CD14-positive monocyte (primary cell): Measurements from ENCODE around the gene RPUSD3. TPM values are rescaled to one million over a fixed set of nuclear protein-coding genes. Genes with fewer than 3 reads are reported as not detected.

Source experiments
- DNase-seq, 3 donors: peaks; one replicate each; pipeline ENCODE4 v3.0.0-alpha.2; 2011 to 2022
- H2AFZ ChIP-seq: 2 replicates; pipeline ENCODE4 v1.6.0; 2012; ENCODE audit warnings: mild to moderate bottlenecking, low read depth, low read length, inconsistent platforms; ENCODE audit not compliant: insufficient read depth, poor library complexity, severe bottlenecking
- H3K27ac ChIP-seq, 2 donors: 1 replicate in 1 of 2; 2 replicates in 1 of 2; pipeline ENCODE4 v1.5.1; 2012 to 2013; ENCODE audit warnings: low read length in 2 of 2, control low read depth in 1 of 2, inconsistent platforms in 1 of 2, low read depth in 1 of 2, mild to moderate bottlenecking in 1 of 2
- H3K27me3 ChIP-seq, 2 donors: one replicate each; pipeline versions ENCODE4 v1.6.0 to v1.6.1; 2011 to 2013; ENCODE audit warnings: low read length in 2 of 2; ENCODE audit not compliant: control insufficient read depth in 2 of 2, insufficient read depth in 2 of 2
- H3K36me3 ChIP-seq, 2 donors: replicated peaks in 1 of 2; 1 replicate in 1 of 2; 2 replicates in 1 of 2; pipeline versions ENCODE4 v1.5.1 to v1.6.1; 2012 to 2013; ENCODE audit warnings: low read length in 2 of 2, control low read depth in 1 of 2, inconsistent platforms in 1 of 2, mild to moderate bottlenecking in 1 of 2; ENCODE audit not compliant: insufficient read depth in 2 of 2, control insufficient read depth in 1 of 2
- H3K4me1 ChIP-seq, 2 donors: 1 replicate in 1 of 2; 2 replicates in 1 of 2; pipeline versions ENCODE4 v1.5.1 to v1.6.1; 2012 to 2013; ENCODE audit warnings: low read length in 2 of 2, control low read depth in 1 of 2, inconsistent platforms in 1 of 2, mild to moderate bottlenecking in 1 of 2, moderate library complexity in 1 of 2; ENCODE audit not compliant: insufficient read depth in 2 of 2, control insufficient read depth in 1 of 2
- H3K4me2 ChIP-seq: replicated peaks from 2 replicates; pipeline ENCODE3; 2012; ENCODE audit warnings: low read length, moderate library complexity, mild to moderate bottlenecking; ENCODE audit not compliant: poor library complexity, severe bottlenecking; ENCODE audit errors: extremely low read depth
- H3K4me3 ChIP-seq, 3 experiments: fragments of 200-600 bp in 1 of 3; sonication (generic) in 1 of 3; replicated peaks in 1 of 3; 1 replicate in 2 of 3; 2 replicates in 1 of 3; pipeline ENCODE4 v1.5.1; 2011 to 2013; ENCODE audit warnings: low read length in 3 of 3, mild to moderate bottlenecking in 3 of 3, control low read depth in 2 of 3, low read depth in 2 of 3, inconsistent platforms in 1 of 3, moderate library complexity in 1 of 3
- H3K79me2 ChIP-seq: 2 replicates; pipeline ENCODE4 v1.6.0; 2012; ENCODE audit warnings: mild to moderate bottlenecking, control low read depth, inconsistent platforms, low read length, moderate library complexity; ENCODE audit not compliant: insufficient read depth
- H3K9ac ChIP-seq: 2 replicates; pipeline ENCODE4 v1.6.0; 2017; ENCODE audit warnings: low read length, mild to moderate bottlenecking; ENCODE audit not compliant: insufficient read depth, poor library complexity, severe bottlenecking
- H3K9me3 ChIP-seq, 2 donors: replicated peaks in 1 of 2; 1 replicate in 1 of 2; 2 replicates in 1 of 2; pipeline versions ENCODE4 v1.5.1 to v1.6.1; 2012 to 2013; ENCODE audit warnings: low read length in 2 of 2, control low read depth in 1 of 2; ENCODE audit not compliant: control insufficient read depth in 1 of 2, insufficient read depth in 1 of 2
- H4K20me1 ChIP-seq: 2 replicates; pipeline ENCODE4 v1.6.0; 2012; ENCODE audit warnings: mild to moderate bottlenecking, low read length, control low read depth, moderate library complexity; ENCODE audit not compliant: insufficient read depth
- H3K27ac Mint-ChIP-seq, 7 donors: one replicate each; pipeline ENCODE4 v1.8.0; 2020; ENCODE audit warnings: mild to moderate bottlenecking in 7 of 7, mixed read lengths in 7 of 7, moderate library complexity in 6 of 7, inconsistent platforms in 2 of 7
- H3K27me3 Mint-ChIP-seq, 3 donors: one replicate each; pipeline ENCODE4 v1.8.0; 2021 to 2022; ENCODE audit warnings: low read depth in 3 of 3, mild to moderate bottlenecking in 3 of 3, mixed read lengths in 3 of 3, moderate library complexity in 3 of 3, inconsistent platforms in 1 of 3
- H3K36me3 Mint-ChIP-seq, 2 donors: one replicate each; pipeline ENCODE4 v1.8.0; 2020; ENCODE audit warnings: mixed read lengths in 2 of 2, inconsistent platforms in 1 of 2, mild to moderate bottlenecking in 1 of 2
- H3K4me1 Mint-ChIP-seq: one replicate; pipeline ENCODE4 v1.8.0; 2020; ENCODE audit warnings: mild to moderate bottlenecking, mixed read lengths
- H3K4me3 Mint-ChIP-seq, 2 donors: one replicate each; pipeline ENCODE4 v1.8.0; 2020; ENCODE audit warnings: mild to moderate bottlenecking in 2 of 2, mixed read lengths in 2 of 2, moderate library complexity in 1 of 2
- H3K9me3 Mint-ChIP-seq, 7 donors: one replicate each; pipeline ENCODE4 v1.8.0; 2020 to 2022; ENCODE audit warnings: mixed read lengths in 7 of 7, mild to moderate bottlenecking in 6 of 7, moderate library complexity in 6 of 7, inconsistent platforms in 2 of 7
- WGBS: methylation state at CpG from one replicate; pipeline ENCODE4 v1.1.5; 2013; ENCODE audit warnings: missing lambda C conversion rate; ENCODE audit not compliant: insufficient coverage; 5-methylcytosine and 5-hydroxymethylcytosine counted together
- intact Hi-C, 2 donors: fragments of 100-400 bp; cut with micrococcal nuclease; formaldehyde crosslinking; loops; one replicate each; pipeline versions ENCODE4 v1.15.0 to v1.15.1; 2023
- polyA minus RNA-seq: library from RNA; depleted of rRNA, polyadenylated mRNA; stranded (reverse); fragments of >200 nt; gene quantifications from 2 replicates; pipeline ENCODE4 v1.2.3, GENCODE V29; 2012
- polyA plus RNA-seq, 3 donors: library from polyadenylated mRNA; depleted of rRNA in 1 of 3; unstranded in 2 of 3; stranded (reverse) in 1 of 3; fragments of 300-500 nt in 2 of 3; fragments of >200 nt in 1 of 3; fragmentation: Illumina TruSeq in 2 of 3; gene quantifications; 1 replicate in 2 of 3; 2 replicates in 1 of 3; pipeline ENCODE4 v1.2.3, GENCODE V29; 2012 to 2021
- total RNA-seq, 12 experiments: library from RNA in 1 of 12; stranded (reverse) in 1 of 12; fragments of 120-200 nt in 1 of 12; gene quantifications; one replicate each; pipeline ENCODE4 v1.2.4 and lab custom pipeline; 2013 to 2026; ENCODE audit warnings: mixed read lengths in 6 of 12, inconsistent platforms in 1 of 12
- TF ChIP-seq, protein P1 (sequence below): fragments of 200-600 bp; IDR thresholded peaks from one replicate; pipeline ENCODE4 v1.8.0; 2022; ENCODE audit warnings: antibody characterized with exemption, mild to moderate bottlenecking

RPUSD3 gene, protein sequence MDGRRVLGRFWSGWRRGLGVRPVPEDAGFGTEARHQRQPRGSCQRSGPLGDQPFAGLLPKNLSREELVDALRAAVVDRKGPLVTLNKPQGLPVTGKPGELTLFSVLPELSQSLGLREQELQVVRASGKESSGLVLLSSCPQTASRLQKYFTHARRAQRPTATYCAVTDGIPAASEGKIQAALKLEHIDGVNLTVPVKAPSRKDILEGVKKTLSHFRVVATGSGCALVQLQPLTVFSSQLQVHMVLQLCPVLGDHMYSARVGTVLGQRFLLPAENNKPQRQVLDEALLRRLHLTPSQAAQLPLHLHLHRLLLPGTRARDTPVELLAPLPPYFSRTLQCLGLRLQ
- 23.6 TPM for total RNA-seq (2013)
- polyA plus RNA-seq (10 to 100 TPM; 42.6 to 51.5 (median 43.4) TPM), polyA minus RNA-seq (15.4 and 20.2 TPM in 2 replicates), total RNA-seq (lab: John Stamatoyannopoulos, UW) (1.6 to 11.0 (median 6.7) reads per million in 11 experiments)

DNA sequence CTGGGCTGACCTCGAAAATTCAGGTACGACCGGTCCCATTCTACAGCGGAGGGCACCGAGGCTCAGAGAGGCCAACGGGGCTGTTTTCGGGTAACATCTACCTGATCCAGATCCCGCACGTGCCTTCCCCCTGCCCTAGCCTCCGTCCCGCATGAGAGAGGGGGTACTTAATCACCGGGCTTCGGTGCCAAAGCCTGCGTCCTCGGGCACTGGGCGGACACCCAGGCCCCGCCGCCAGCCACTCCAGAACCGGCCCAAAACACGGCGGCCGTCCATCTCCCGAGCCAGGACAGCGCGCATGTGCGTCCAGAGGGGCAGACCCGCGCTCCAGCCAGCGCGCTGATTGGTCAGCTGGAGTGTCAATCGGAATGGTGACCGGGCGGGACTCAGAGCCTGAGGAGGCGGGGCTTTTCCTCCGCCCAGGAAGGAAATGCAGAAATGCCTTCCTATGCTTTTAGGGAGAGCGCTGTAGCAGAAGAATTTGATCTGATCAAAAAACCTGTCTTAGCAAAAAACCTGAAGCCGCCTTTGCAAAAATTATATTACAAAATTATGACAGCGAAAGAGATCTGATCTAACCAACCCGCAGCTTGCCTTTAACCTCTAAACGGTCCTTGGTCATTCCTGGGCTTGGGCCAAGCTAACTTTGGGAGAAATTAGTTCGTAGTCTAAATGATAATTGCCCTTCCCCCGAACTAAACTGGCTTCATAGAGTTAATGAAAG lies at the start of gene RPUSD3:
TSS of gene RPUSD3 (minus strand) at position 294 of the 724 bp plus-strand sequence. CDS start at position 276, 18 bp downstream.
- Mint-ChIP-seq H3K4me1 (peaks cover 28% of the 10 kb centered on the region), H3K36me3 (peaks cover 31 to 33% of the 10 kb centered on the region in 2 donors), H3K27ac (peak within 1 kb of the TSS; percentile 79 to 91 (median 88)), H3K27me3 (peaks cover 0 to 5% (median 0%) of the 10 kb centered on the region in 3 donors), H3K9me3 (peaks cover 0 to 3% (median 0%) of the 10 kb centered on the region in 7 donors), H3K4me3 (peak within 1 kb of the TSS; percentile 98)
- Histone ChIP-seq H4K20me1 (no peaks in the 10 kb centered on the region), H3K27ac (peak within 1 kb of the TSS; percentile 6 to 76), H3K4me3 (peak within 1 kb of the TSS; percentile 60 to 98 (median 86)), H3K9me3 (no peaks in the 10 kb centered on the region), H3K36me3 (peaks cover 26 to 34% of the 10 kb centered on the region in 2 donors), H2AFZ (peak within 1 kb of the TSS; percentile 97), H3K27me3 (no peaks in the 10 kb centered on the region), H3K79me2 (peaks cover 10% of the 10 kb centered on the region), H3K4me1 (peaks cover 23 to 24% of the 10 kb centered on the region in 2 donors), H3K9ac (peak within 1 kb of the TSS; percentile 73), H3K4me2 (peak within 1 kb of the TSS; percentile 99)
- peak; percentile 95 to 96 (median 95) for DNase-seq
- under 1% methylated on average over 36 of the region's 42 CpGs for WGBS
- intact Hi-C loops, result loop anchor here (5.0 to 10.0 kb wide), 2 partner anchors 49 to 52 kb away; partner anchors contain the start of genes ARPC4 (in 2 of the 2) and TADA3 (in 2 of the 2)
- TF ChIP-seq, protein P1, sequence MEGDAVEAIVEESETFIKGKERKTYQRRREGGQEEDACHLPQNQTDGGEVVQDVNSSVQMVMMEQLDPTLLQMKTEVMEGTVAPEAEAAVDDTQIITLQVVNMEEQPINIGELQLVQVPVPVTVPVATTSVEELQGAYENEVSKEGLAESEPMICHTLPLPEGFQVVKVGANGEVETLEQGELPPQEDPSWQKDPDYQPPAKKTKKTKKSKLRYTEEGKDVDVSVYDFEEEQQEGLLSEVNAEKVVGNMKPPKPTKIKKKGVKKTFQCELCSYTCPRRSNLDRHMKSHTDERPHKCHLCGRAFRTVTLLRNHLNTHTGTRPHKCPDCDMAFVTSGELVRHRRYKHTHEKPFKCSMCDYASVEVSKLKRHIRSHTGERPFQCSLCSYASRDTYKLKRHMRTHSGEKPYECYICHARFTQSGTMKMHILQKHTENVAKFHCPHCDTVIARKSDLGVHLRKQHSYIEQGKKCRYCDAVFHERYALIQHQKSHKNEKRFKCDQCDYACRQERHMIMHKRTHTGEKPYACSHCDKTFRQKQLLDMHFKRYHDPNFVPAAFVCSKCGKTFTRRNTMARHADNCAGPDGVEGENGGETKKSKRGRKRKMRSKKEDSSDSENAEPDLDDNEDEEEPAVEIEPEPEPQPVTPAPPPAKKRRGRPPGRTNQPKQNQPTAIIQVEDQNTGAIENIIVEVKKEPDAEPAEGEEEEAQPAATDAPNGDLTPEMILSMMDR, result no peak

DNA sequence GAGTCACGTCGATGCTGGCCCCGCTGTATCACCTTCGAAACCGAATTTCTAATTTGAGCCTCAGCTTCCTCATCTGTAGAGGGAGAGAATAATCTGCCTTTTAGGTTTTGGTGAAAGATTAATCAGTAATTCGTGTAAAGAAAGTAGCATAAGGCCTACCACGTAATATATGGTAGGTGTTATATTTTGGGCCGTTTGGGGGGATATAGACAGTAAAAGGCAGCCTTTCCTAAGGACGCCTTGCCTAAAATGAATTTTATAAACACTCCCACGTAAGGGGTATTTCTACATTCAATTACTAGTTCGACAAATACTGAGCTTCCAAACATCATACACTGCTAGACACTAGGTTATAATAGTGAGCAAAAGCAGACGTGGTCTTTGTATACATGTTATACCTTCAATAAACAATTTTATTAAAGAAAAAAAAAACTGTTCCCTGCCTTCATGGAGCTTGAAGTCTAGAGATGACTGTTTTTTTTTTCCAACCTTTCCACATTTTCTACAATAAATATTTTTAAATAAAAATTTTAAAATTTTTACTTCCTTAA lies 47.3 kb upstream of the RPUSD3 start:
- Mint-ChIP-seq H3K27ac (peak overlapping the region; percentile 94 to 98 (median 97)), H3K9me3 (no peaks in the 10 kb centered on the region), H3K4me3 (peak overlapping the region; percentile 91 to 97), H3K4me1 (peaks cover 30% of the 10 kb centered on the region), H3K27me3 (peaks cover 0 to 2% (median 0%) of the 10 kb centered on the region in 3 donors), H3K36me3 (peaks cover 24 to 28% of the 10 kb centered on the region in 2 donors)
- Histone ChIP-seq H2AFZ (peak overlapping the region; percentile 94), H3K4me2 (peak overlapping the region; percentile 87), H3K79me2 (peaks cover 32% of the 10 kb centered on the region), H3K9ac (peak overlapping the region; percentile 98), H3K27ac (peak overlapping the region; percentile 89 to 99), H3K4me3 (peak overlapping the region; percentile 62 to 99 (median 98)), H3K27me3 (no peaks in the 10 kb centered on the region), H3K36me3 (peaks cover 10 to 21% of the 10 kb centered on the region in 2 donors), H4K20me1 (peaks cover 8% of the 10 kb centered on the region), H3K9me3 (no peaks in the 10 kb centered on the region), H3K4me1 (peaks cover 12 to 16% of the 10 kb centered on the region in 2 donors)
- no peak for DNase-seq
- intact Hi-C loops, result no loop called here
- TF ChIP-seq, protein P1, result no peak
- WGBS, result 0% methylated on average over 1 of the region's 12 CpGs
